ENCODE results near the gene MRC1.
"Not testable (repeated sequence)": the region's sequence is repeated elsewhere in the genome, so short reads cannot be mapped to it uniquely, and the experiment has no call there.

The MRC1 gene

GRCh38 chr10:17906002-17906401 is 96.9 kb downstream of the MRC1 start:
- DNase-seq (ENCODE audit: low spot score) = no peak

GRCh38 chr10:17907641-17908040 is 98.5 kb downstream of the MRC1 start:
- no peak for DNase-seq (ENCODE audit: low spot score)

- peak; percentile 52 for DNase-seq (ENCODE audit: low spot score)
Measured at GRCh38 chr10:17910125-17910789, 101.1 kb downstream of the MRC1 start.

- DNase-seq (ENCODE audit: low spot score) = no peak
Measured at GRCh38 chr10:17912754-17913153, 103.6 kb downstream of the MRC1 start.

GRCh38 chr10:17913604-17914003 is 104.5 kb downstream of the MRC1 start:
- no peak for DNase-seq (ENCODE audit: low spot score)

GRCh38 chr10:17914169-17915045 is 105.3 kb downstream of the MRC1 start:
- DNase-seq (ENCODE audit: low spot score) = no peak

- no peak for DNase-seq (ENCODE audit: low spot score)
Measured at GRCh38 chr10:17915181-17915580, 106.0 kb downstream of the MRC1 start.

- no peak for DNase-seq (ENCODE audit: low spot score)
Measured at GRCh38 chr10:17918187-17918903, 109.2 kb downstream of the MRC1 start.

GRCh38 chr10:17921378-17921777 is 112.2 kb downstream of the MRC1 start:
- DNase-seq (ENCODE audit: low spot score) = no peak

GRCh38 chr10:17923728-17924127 is 114.6 kb downstream of the MRC1 start:
- no peak for DNase-seq (ENCODE audit: low spot score)

GRCh38 chr10:17943033-17943745 is 134.0 kb downstream of the MRC1 start:
- DNase-seq (ENCODE audit: low spot score) = no peak

- DNase-seq (ENCODE audit: low spot score) = not testable (repeated sequence)
Measured at GRCh38 chr10:17950269-17950668, 141.1 kb downstream of the MRC1 start.

- no peak for DNase-seq (ENCODE audit: low spot score)
Measured at GRCh38 chr10:17950726-17951125, 141.6 kb downstream of the MRC1 start.

- no peak for DNase-seq (ENCODE audit: low spot score)
Measured at GRCh38 chr10:17951868-17952371, 142.8 kb downstream of the MRC1 start, which contains the start of gene SLC39A12. Gene SLC39A12, plus strand, starts transcription at chr10:17951918. Its CDS starts 1,359 bp downstream, at chr10:17953277.

GRCh38 chr10:17954372-17954771 is 145.2 kb downstream of the MRC1 start:
- not testable (repeated sequence) for DNase-seq (ENCODE audit: low spot score)

- DNase-seq (ENCODE audit: low spot score) = no peak
Measured at GRCh38 chr10:17954861-17955260, 145.7 kb downstream of the MRC1 start.

- no peak for DNase-seq (ENCODE audit: low spot score)
Measured at GRCh38 chr10:17958049-17958448, 148.9 kb downstream of the MRC1 start.

- no peak for DNase-seq (ENCODE audit: low spot score)
Measured at GRCh38 chr10:17959870-17960269, 150.7 kb downstream of the MRC1 start.
